Activated CD8-positive, alpha-beta memory T cell treated with anti-CD3 and anti-CD28 coated beads for 4 hours (primary cell): Measurements from ENCODE around the gene PHYHD1.

Experiments used
- DNase-seq, 2 donors: peaks; one replicate each; pipeline ENCODE4 v3.0.0-alpha.2; 2020; ENCODE audit warnings: low read depth in 2 of 2

PHYHD1 gene

DNA sequence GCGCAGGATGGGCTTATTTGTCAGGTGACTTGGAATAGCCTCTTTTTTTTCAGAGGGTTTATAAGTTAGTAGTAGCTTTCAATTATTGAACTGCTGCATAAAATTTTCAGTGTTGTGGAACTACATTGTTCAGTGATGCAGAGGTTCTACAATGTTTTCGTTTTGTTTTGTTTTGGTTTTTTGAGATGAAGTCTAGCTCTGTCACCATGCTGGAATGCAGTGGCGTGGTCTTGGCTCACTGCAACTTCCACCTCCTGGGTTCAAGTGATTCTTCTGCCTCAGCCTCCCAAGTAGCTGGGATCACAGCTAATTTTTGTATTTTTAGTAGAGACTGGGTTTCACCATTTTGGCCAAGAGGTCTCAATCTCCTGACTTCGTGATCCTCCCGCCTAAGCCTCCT, 48.7 kb downstream of the PHYHD1 start:
- no peak for DNase-seq

- DNase-seq: no peak
Measured at GRCh38 chr9:128972956-128973355, 52.2 kb downstream of the PHYHD1 start.

DNA sequence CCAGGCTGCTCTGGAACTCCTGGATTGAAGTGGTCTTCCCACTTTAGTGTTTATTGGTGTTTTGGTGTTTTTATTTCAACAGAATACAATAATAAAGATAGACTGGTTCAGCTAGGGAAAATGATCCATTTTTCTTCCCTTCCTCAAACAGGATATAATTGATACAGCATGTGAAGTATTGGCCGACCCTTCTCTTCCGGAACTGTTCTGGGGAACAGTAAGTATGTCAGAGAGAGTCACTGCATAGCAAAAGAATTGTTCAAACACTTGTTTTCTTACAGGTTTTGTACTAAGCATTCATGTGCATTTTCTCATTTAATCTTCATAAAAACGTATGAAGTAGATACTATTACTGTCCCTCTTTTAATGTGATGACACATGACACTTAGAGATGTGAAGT, 58.3 kb downstream of the PHYHD1 start:
- no peak for DNase-seq

GRCh38 chr9:128983536-128983935, 62.8 kb downstream of the PHYHD1 start:
- no peak for DNase-seq

- no peak for DNase-seq
Measured at GRCh38 chr9:128986671-128987070, 65.9 kb downstream of the PHYHD1 start.

GRCh38 chr9:128987805-128988204, 67.0 kb downstream of the PHYHD1 start:
- no peak for DNase-seq
